ENCODE results near the gene PCCA. TPM values are rescaled to one million over a fixed set of nuclear protein-coding genes. Genes with fewer than 3 reads are reported as not detected.

The PCCA gene
- total and polyA plus RNA-seq, 2 of the 13 experiments (the other 11 are each of a cell fraction or from before 2014, with no cell fraction given), result 15.0 to 32.2 TPM

DNA sequence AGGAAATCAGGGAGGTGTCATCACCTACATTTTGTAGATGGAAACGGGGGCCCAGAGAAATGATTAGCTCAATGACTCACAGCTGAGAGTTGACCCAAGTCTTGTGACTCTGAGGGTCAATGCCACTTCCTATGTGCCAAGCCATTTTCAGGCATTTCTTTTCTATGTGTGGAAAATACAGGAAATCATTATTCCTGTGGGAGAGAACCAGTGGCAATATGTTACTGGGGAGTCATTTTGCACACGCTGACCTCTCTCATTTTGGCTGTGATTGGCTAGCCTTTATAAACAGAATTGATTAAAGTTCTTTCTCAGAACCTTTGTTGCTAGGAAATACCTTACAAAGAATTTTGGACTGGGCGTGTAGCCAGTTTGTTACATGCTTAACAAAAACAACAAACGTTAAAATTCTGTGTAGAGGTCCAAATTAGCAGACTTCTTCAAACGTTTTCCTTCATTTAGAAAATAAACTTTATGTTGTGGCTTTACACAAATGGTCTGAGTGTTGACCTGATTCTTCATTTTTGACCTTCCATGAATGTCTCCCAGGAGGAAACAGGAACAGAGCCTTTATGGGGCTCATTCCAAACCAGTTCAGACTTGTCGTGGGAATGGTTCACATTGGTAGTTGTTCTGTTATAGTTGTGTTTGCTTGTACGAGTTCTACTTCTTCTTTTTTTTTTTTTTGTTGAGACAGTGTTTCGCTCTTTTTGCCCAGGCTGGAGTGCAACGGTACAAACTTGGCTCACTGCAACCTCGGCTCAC lies 11.4 kb downstream of the PCCA start (continued):
- TF ChIP-seq RARA (CRISPR knock-in tag; IDR thresholded peaks at IDR 0.05) (0 out of 2 replicates have a peak, but pooled peaks have one; percentile 37), FOSL2 (CRISPR knock-in tag; IDR thresholded peaks at IDR 0.05) (peak; percentile 93), HOMEZ (CRISPR knock-in tag; IDR thresholded peaks at IDR 0.05; ENCODE audit: low read depth) (peak; percentile 43; the same call in 1 of the 2 replicates), MED1 (CRISPR knock-in tag; IDR thresholded peaks at IDR 0.05) (0 out of 2 replicates have a peak, but pooled peaks have one; percentile 14), EP300 (IDR thresholded peaks at IDR 0.05; ENCODE audit: low read depth in 2 of 2, low read length in 2 of 2) (peak in 1 of 2 experiments; percentile 61; a peak in 1 of 4 replicates), EP300 (CRISPR knock-in tag; IDR thresholded peaks at IDR 0.05; ENCODE audit: borderline replicate concordance) (no peak), BCL6 (CRISPR knock-in tag; IDR thresholded peaks at IDR 0.05) (peak; percentile 10; the same call in 1 of the 2 replicates), ETV5 (CRISPR knock-in tag; IDR thresholded peaks at IDR 0.05; ENCODE audit: borderline replicate concordance) (peak; percentile 55; the same call in 1 of the 2 replicates), CREB1 (IDR thresholded peaks at IDR 0.05) (no peak), CREB1 (CRISPR knock-in tag; IDR thresholded peaks at IDR 0.05) (0 out of 2 replicates have a peak, but pooled peaks have one; percentile 42), ELF3 (CRISPR knock-in tag; IDR thresholded peaks at IDR 0.05) (peak; percentile 40; the same call in 1 of the 2 replicates), ZNF788 (CRISPR knock-in tag; IDR thresholded peaks at IDR 0.05; ENCODE audit: borderline replicate concordance) (no peak)
- TF ChIP-seq, protein P1, sequence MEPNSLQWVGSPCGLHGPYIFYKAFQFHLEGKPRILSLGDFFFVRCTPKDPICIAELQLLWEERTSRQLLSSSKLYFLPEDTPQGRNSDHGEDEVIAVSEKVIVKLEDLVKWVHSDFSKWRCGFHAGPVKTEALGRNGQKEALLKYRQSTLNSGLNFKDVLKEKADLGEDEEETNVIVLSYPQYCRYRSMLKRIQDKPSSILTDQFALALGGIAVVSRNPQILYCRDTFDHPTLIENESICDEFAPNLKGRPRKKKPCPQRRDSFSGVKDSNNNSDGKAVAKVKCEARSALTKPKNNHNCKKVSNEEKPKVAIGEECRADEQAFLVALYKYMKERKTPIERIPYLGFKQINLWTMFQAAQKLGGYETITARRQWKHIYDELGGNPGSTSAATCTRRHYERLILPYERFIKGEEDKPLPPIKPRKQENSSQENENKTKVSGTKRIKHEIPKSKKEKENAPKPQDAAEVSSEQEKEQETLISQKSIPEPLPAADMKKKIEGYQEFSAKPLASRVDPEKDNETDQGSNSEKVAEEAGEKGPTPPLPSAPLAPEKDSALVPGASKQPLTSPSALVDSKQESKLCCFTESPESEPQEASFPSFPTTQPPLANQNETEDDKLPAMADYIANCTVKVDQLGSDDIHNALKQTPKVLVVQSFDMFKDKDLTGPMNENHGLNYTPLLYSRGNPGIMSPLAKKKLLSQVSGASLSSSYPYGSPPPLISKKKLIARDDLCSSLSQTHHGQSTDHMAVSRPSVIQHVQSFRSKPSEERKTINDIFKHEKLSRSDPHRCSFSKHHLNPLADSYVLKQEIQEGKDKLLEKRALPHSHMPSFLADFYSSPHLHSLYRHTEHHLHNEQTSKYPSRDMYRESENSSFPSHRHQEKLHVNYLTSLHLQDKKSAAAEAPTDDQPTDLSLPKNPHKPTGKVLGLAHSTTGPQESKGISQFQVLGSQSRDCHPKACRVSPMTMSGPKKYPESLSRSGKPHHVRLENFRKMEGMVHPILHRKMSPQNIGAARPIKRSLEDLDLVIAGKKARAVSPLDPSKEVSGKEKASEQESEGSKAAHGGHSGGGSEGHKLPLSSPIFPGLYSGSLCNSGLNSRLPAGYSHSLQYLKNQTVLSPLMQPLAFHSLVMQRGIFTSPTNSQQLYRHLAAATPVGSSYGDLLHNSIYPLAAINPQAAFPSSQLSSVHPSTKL (CRISPR knock-in tag; IDR thresholded peaks at IDR 0.05), result peak; percentile 53; the same call in 1 of the 2 replicates
- TF ChIP-seq, protein P2, sequence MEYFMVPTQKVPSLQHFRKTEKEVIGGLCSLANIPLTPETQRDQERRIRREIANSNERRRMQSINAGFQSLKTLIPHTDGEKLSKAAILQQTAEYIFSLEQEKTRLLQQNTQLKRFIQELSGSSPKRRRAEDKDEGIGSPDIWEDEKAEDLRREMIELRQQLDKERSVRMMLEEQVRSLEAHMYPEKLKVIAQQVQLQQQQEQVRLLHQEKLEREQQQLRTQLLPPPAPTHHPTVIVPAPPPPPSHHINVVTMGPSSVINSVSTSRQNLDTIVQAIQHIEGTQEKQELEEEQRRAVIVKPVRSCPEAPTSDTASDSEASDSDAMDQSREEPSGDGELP (IDR thresholded peaks at IDR 0.05; ENCODE audit: borderline replicate concordance, low read depth), result peak; percentile 23; the same call in 1 of the 2 replicates
